ENCODE data around the gene MAGEF1. TPM values are rescaled to one million over a fixed set of nuclear protein-coding genes. Genes with fewer than 3 reads are reported as not detected.

Gene MAGEF1
- total and polyA plus RNA-seq, 9 of the 15 experiments (the other 6 are each of a cell fraction or from before 2014, with no cell fraction given): 1.5 to 39.1 (median 19.8) TPM

GRCh38 chr3:184725176-184725719 is 13.4 kb upstream of the MAGEF1 start:
- Histone ChIP-seq H3K9ac (ENCODE audit: insufficient read depth in 1 of 2, low read depth in 2 of 2, low read length in 2 of 2) (no peak overlapping the region), H2AFZ (ENCODE audit: low read depth, low read length) (0 out of 2 replicates have a peak overlapping the region, but pooled peaks have one; percentile 4), H3K4me2 (ENCODE audit: insufficient read depth, low read length) (no peak overlapping the region), H3K27ac (ENCODE audit: extremely low read depth, low read depth, low read length) (no peak overlapping the region), H3K27me3 (ENCODE audit: control insufficient read depth in 2 of 2, insufficient read depth in 2 of 2, low read length in 2 of 2) (peaks cover 4 to 15% of the 10 kb centered on the region in 2 experiments; a peak in 4 of 5 replicates), H3K36me3 (ENCODE audit: control insufficient read depth, insufficient read depth, low read length) (no peaks in the 10 kb centered on the region), H3K9me1 (ENCODE audit: control insufficient read depth, insufficient read depth, low read length) (no peaks in the 10 kb centered on the region), H3K79me2 (ENCODE audit: control insufficient read depth, insufficient read depth, low read length) (no peaks in the 10 kb centered on the region), H3K9me3 (replicated peaks; ENCODE audit: control insufficient read depth, insufficient read depth, low read depth, low read length) (no peaks in the 10 kb centered on the region), H3K4me3 (no peak overlapping the region), H3K4me1 (replicated peaks in 1 of 2; ENCODE audit: control insufficient read depth in 2 of 2, insufficient read depth in 2 of 2, low read length in 2 of 2) (no peaks in the 10 kb centered on the region), H4K20me1 (replicated peaks; ENCODE audit: control insufficient read depth, insufficient read depth, low read length) (no peaks in the 10 kb centered on the region)
- in situ Hi-C loops (cut with MboI): no loop called here
- ChIA-PET CTCF (ENCODE audit: low intra/inter-chr PET ratio) (no interaction called here), POLR2A (no interaction called here)
- no peak for FAIRE-seq
- ATAC-seq: no peak
- BruUV-seq (replicated peaks): no TSS peak
- WGBS (ENCODE audit: insufficient coverage, low coverage, missing lambda C conversion rate): 40% methylated on average over 11 of the region's 12 CpGs
- peak in 1 of 4 experiments; percentile 4 for DNase-seq (ENCODE audit: extremely low read depth in 1 of 4, low spot score in 3 of 4)
- intact Hi-C loops (cut with micrococcal nuclease): loop anchor here (5.0 kb wide), 2 partner anchors 52 to 143 kb away; no protein-coding TSS in a partner anchor
- TF ChIP-seq STAT6 (CRISPR knock-in tag; IDR thresholded peaks at IDR 0.05) (no peak), HCFC1 (IDR thresholded peaks at IDR 0.05; ENCODE audit: low read depth, low read length) (no peak), TFE3 (CRISPR knock-in tag; IDR thresholded peaks at IDR 0.05) (no peak), BMI1 (IDR thresholded peaks at IDR 0.05; ENCODE audit: low read length) (no peak), SRSF3 (IDR thresholded peaks at IDR 0.05; ENCODE audit: insufficient read depth, low read length) (no peak), ZNF699 (CRISPR knock-in tag; IDR thresholded peaks at IDR 0.05; ENCODE audit: insufficient replicate concordance) (no peak), KAT7 (CRISPR knock-in tag; IDR thresholded peaks at IDR 0.05; ENCODE audit: borderline replicate concordance) (no peak), GABPB2 (CRISPR knock-in tag; conservative IDR thresholded peaks at IDR 0.05) (no peak), ZNF184 (CRISPR knock-in tag; IDR thresholded peaks at IDR 0.05) (no peak), HNRNPH1 (optimal IDR thresholded peaks at IDR 0.05; ENCODE audit: low read depth, low read length) (no peak), HNRNPK (IDR thresholded peaks at IDR 0.05; ENCODE audit: low read depth, low read length, poor library complexity, severe bottlenecking) (no peak), ZNF124 (CRISPR knock-in tag; IDR thresholded peaks at IDR 0.05) (no peak), NFE2 (IDR thresholded peaks at IDR 0.05; ENCODE audit: low read depth) (no peak), ZC3H11A (IDR thresholded peaks at IDR 0.05; ENCODE audit: low read depth, low read length) (no peak), ZNF24 (IDR thresholded peaks at IDR 0.05) (no peak), ZNF785 (CRISPR knock-in tag; IDR thresholded peaks at IDR 0.05) (no peak), ZNF274 (IDR thresholded peaks at IDR 0.05; ENCODE audit: borderline replicate concordance, low read depth, low read length) (no peak), GABPB1 (CRISPR knock-in tag; IDR thresholded peaks at IDR 0.05) (no peak)
- TF ChIP-seq, protein P1, sequence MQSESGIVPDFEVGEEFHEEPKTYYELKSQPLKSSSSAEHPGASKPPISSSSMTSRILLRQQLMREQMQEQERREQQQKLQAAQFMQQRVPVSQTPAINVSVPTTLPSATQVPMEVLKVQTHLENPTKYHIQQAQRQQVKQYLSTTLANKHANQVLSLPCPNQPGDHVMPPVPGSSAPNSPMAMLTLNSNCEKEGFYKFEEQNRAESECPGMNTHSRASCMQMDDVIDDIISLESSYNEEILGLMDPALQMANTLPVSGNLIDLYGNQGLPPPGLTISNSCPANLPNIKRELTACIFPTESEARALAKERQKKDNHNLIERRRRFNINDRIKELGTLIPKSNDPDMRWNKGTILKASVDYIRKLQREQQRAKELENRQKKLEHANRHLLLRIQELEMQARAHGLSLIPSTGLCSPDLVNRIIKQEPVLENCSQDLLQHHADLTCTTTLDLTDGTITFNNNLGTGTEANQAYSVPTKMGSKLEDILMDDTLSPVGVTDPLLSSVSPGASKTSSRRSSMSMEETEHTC (IDR thresholded peaks at IDR 0.05): no peak
